HG03095 (cell line): Measurements from ENCODE around the gene MT1B.

Experiments used
- ATAC-seq: cut with Tn5 transposase; IDR thresholded peaks from one replicate; pipeline ENCODE4 v1.9.1; 2021; ENCODE audit warnings: moderate library complexity; ENCODE audit not compliant: unreplicated experiment

The MT1B gene

GRCh38 chr16:56636616-56637413, 14.9 kb upstream of the MT1B start:
- no peak for ATAC-seq

GRCh38 chr16:56637814-56638750, 13.6 kb upstream of the MT1B start, which contains the start of gene MT1A:
TSS of gene MT1A (plus strand) at chr16:56638666. CDS start at chr16:56638739, 73 bp downstream.
- ATAC-seq: no peak

- ATAC-seq: no peak
Measured at GRCh38 chr16:56639045-56639444, 12.6 kb upstream of the MT1B start.

GRCh38 chr16:56640076-56640475, 11.6 kb upstream of the MT1B start:
- no peak for ATAC-seq

GRCh38 chr16:56641166-56641565, 10.5 kb upstream of the MT1B start:
- ATAC-seq: no peak

GRCh38 chr16:56643080-56643778, 8.5 kb upstream of the MT1B start:
- ATAC-seq: no peak

- no peak for ATAC-seq
Measured at GRCh38 chr16:56643833-56644232, 7.9 kb upstream of the MT1B start.

GRCh38 chr16:56645311-56645710, 6.4 kb upstream of the MT1B start:
- ATAC-seq: no peak

- no peak for ATAC-seq
Measured at GRCh38 chr16:56645838-56646237, 5.8 kb upstream of the MT1B start.

- ATAC-seq: no peak
Measured at GRCh38 chr16:56647641-56648431, 3.9 kb upstream of the MT1B start.

GRCh38 chr16:56649271-56649670, 2.4 kb upstream of the MT1B start:
- no peak for ATAC-seq

GRCh38 chr16:56649820-56650219, 1.9 kb upstream of the MT1B start:
- ATAC-seq: no peak

GRCh38 chr16:56652600-56652999, 914 bp downstream of the MT1B start:
- no peak for ATAC-seq

GRCh38 chr16:56653218-56653617, 1.5 kb downstream of the MT1B start:
- ATAC-seq: no peak

- ATAC-seq: no peak
Measured at GRCh38 chr16:56657555-56658326, 6.1 kb downstream of the MT1B start, which contains the start of gene MT1F. TSS of gene MT1F (plus strand) at chr16:56657959. CDS start at chr16:56658059, 100 bp downstream.

GRCh38 chr16:56658327-56658875, 6.7 kb downstream of the MT1B start:
- no peak for ATAC-seq

GRCh38 chr16:56662357-56663354, 11.0 kb downstream of the MT1B start:
- ATAC-seq: no peak

GRCh38 chr16:56664506-56664905, 12.8 kb downstream of the MT1B start:
- ATAC-seq: no peak
